ENCODE results near the gene GNG13.

DNA sequence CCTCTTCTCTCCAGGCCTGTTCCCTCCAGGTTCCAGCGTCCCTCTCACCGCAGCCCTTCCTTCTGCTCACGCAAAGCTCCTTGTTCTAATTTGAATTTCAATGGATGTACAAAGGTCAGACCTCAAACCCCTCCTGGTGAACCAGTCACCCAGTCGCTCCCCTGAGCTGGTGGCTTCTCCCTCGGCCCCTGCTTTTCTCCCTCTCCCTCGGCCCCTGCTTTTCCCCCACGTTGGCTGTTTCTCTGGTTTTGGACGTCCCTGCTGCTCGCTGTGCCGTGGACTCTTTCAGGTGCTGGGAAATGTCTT is 48.6 kb downstream of the GNG13 start:
- TF ChIP-seq, protein P1, sequence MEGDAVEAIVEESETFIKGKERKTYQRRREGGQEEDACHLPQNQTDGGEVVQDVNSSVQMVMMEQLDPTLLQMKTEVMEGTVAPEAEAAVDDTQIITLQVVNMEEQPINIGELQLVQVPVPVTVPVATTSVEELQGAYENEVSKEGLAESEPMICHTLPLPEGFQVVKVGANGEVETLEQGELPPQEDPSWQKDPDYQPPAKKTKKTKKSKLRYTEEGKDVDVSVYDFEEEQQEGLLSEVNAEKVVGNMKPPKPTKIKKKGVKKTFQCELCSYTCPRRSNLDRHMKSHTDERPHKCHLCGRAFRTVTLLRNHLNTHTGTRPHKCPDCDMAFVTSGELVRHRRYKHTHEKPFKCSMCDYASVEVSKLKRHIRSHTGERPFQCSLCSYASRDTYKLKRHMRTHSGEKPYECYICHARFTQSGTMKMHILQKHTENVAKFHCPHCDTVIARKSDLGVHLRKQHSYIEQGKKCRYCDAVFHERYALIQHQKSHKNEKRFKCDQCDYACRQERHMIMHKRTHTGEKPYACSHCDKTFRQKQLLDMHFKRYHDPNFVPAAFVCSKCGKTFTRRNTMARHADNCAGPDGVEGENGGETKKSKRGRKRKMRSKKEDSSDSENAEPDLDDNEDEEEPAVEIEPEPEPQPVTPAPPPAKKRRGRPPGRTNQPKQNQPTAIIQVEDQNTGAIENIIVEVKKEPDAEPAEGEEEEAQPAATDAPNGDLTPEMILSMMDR (IDR thresholded peaks at IDR 0.05): no peak
- no peak for TF ChIP-seq POLR2A (IDR thresholded peaks at IDR 0.05)

Measured in right lobe of liver (tissue), 4 donors.